Loucy (cell line): Measurements from ENCODE around the gene NBEAL2.

ENCODE experiments used
- EZH2phosphoT487 ChIP-seq: fragments of 200-600 bp; IDR thresholded peaks from 2 replicates; pipeline ENCODE4 v1.6.1; 2018; ENCODE audit warnings: antibody characterized with exemption, mild to moderate bottlenecking, moderate library complexity, borderline replicate concordance
- TF ChIP-seq, protein P1 (sequence below): fragments of 200-600 bp; sonication (generic); conservative IDR thresholded peaks from 2 replicates; pipeline ENCODE4 v1.5.1; 2014; ENCODE audit warnings: mild to moderate bottlenecking, antibody characterized with exemption, low read length

DNA sequence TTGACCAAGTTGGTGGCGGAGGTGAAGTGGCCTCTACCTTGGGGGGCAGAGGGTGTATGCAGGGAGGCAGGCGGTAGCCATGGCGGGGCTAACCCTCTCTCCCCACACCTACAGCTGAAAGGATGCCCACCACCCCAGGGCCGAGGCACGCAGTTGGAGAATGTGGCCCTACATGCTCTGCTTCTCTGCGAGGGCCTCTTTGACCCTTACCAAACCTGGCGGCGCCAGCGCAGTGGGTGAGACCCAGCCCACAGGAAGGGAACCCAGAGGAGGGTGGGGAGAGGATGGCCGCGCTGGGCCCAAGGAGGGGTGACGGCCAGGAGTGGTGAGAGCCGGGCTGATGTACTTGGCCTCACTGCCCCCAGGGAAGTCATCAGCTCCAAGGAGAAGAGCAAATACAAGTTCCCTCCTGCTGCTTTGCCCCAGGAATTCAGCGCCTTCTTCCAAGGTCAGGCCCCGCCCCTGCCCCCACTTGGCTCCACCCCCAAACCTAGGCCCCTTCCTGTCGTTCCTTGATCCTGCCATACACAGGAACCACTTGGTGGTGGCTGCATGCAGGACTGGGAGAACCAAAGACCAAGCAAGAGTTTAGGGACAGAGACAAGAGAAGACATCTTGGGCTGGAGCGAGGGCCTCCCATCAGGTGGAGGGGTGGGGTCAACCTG, 9.8 kb downstream of the NBEAL2 start:
- TF ChIP-seq, protein P1, sequence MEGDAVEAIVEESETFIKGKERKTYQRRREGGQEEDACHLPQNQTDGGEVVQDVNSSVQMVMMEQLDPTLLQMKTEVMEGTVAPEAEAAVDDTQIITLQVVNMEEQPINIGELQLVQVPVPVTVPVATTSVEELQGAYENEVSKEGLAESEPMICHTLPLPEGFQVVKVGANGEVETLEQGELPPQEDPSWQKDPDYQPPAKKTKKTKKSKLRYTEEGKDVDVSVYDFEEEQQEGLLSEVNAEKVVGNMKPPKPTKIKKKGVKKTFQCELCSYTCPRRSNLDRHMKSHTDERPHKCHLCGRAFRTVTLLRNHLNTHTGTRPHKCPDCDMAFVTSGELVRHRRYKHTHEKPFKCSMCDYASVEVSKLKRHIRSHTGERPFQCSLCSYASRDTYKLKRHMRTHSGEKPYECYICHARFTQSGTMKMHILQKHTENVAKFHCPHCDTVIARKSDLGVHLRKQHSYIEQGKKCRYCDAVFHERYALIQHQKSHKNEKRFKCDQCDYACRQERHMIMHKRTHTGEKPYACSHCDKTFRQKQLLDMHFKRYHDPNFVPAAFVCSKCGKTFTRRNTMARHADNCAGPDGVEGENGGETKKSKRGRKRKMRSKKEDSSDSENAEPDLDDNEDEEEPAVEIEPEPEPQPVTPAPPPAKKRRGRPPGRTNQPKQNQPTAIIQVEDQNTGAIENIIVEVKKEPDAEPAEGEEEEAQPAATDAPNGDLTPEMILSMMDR, result no peak
- TF ChIP-seq EZH2phosphoT487, result no peak
